GM23338 (cell line): ENCODE measurements around the gene GAB1. TPM values are rescaled to one million over a fixed set of nuclear protein-coding genes. Genes with fewer than 3 reads are reported as not detected.

Experiments used
- ATAC-seq: fragments of 200-7000 bp; cut with Tn5 transposase; 3 replicates; pipeline ENCODE4 v1.9.1; 2020
- DNase-seq: peaks from one replicate; pipeline ENCODE4 v3.0.0-alpha.2; 2015; ENCODE audit warnings: low spot score
- H2AFZ ChIP-seq: fragments of 200-600 bp; sonication (generic); 2 replicates; pipeline ENCODE4 v1.8.0; 2016; ENCODE audit warnings: antibody characterized with exemption, mild to moderate bottlenecking, moderate library complexity
- H3F3A ChIP-seq: fragments of 200-600 bp; sonication (generic); replicated peaks from 2 replicates; pipeline ENCODE4 v1.8.0; 2017; ENCODE audit warnings: antibody characterized with exemption, mixed run types, low read depth
- H3K27ac ChIP-seq: fragments of 200-600 bp; sonication (generic); 2 replicates; pipeline ENCODE4 v1.6.1; 2016; ENCODE audit warnings: low read depth
- H3K27me3 ChIP-seq: fragments of 200-600 bp; sonication (generic); 2 replicates; pipeline ENCODE4 v1.8.0; 2016; ENCODE audit warnings: mild to moderate bottlenecking, mixed run types, moderate library complexity; ENCODE audit not compliant: insufficient read depth
- H3K36me3 ChIP-seq: fragments of 200-600 bp; sonication (generic); 2 replicates; pipeline ENCODE4 v1.8.0; 2016; ENCODE audit warnings: mild to moderate bottlenecking; ENCODE audit not compliant: insufficient read depth
- H3K4me1 ChIP-seq: fragments of 200-600 bp; sonication (generic); 2 replicates; pipeline ENCODE4 v1.8.0; 2016; ENCODE audit warnings: mild to moderate bottlenecking, moderate library complexity; ENCODE audit not compliant: insufficient read depth
- H3K4me2 ChIP-seq: fragments of 200-600 bp; sonication (generic); 2 replicates; pipeline ENCODE4 v1.7.1; 2017; ENCODE audit warnings: mixed run types
- H3K4me3 ChIP-seq: fragments of 200-600 bp; sonication (generic); 2 replicates; pipeline ENCODE4 v1.6.1; 2016; ENCODE audit warnings: mixed run types
- H3K79me2 ChIP-seq: fragments of 200-600 bp; sonication (generic); replicated peaks from 2 replicates; pipeline ENCODE4 v1.8.0; 2017; ENCODE audit warnings: mild to moderate bottlenecking; ENCODE audit not compliant: insufficient read depth
- H3K9me2 ChIP-seq: fragments of 200-600 bp; sonication (generic); 2 replicates; pipeline ENCODE4 v1.8.0; 2017; ENCODE audit not compliant: insufficient read depth
- H4K20me1 ChIP-seq: fragments of 200-600 bp; sonication (generic); replicated peaks from 2 replicates; pipeline ENCODE4 v1.8.0; 2017; ENCODE audit warnings: mild to moderate bottlenecking; ENCODE audit not compliant: insufficient read depth
- H3K27ac Mint-ChIP-seq: 2 replicates; pipeline ENCODE4 v1.8.0; 2020; ENCODE audit warnings: inconsistent platforms, mild to moderate bottlenecking, moderate library complexity, mixed read lengths
- H3K27me3 Mint-ChIP-seq: 3 replicates; pipeline ENCODE4 v1.8.0; 2022; ENCODE audit warnings: low read depth, mild to moderate bottlenecking, moderate library complexity, mixed read lengths, inconsistent platforms; ENCODE audit not compliant: insufficient read depth, poor library complexity
- H3K36me3 Mint-ChIP-seq: 3 replicates; pipeline ENCODE4 v1.8.0; 2021; ENCODE audit warnings: low read depth, mild to moderate bottlenecking, inconsistent platforms, moderate library complexity, mixed read lengths
- H3K4me1 Mint-ChIP-seq: 3 replicates; pipeline ENCODE4 v1.8.0; 2020; ENCODE audit warnings: mild to moderate bottlenecking, inconsistent platforms, mixed read lengths
- H3K4me3 Mint-ChIP-seq: 3 replicates; pipeline ENCODE4 v1.8.0; 2021; ENCODE audit warnings: moderate library complexity, mild to moderate bottlenecking, inconsistent platforms, mixed read lengths
- H3K9me3 Mint-ChIP-seq: 3 replicates; pipeline ENCODE4 v1.8.0; 2020; ENCODE audit warnings: moderate library complexity, mild to moderate bottlenecking, inconsistent platforms, mixed read lengths
- CREB1 ChIP-seq: fragments of 250-450 bp; sonication (Bioruptor Pico); IDR thresholded peaks from 2 replicates; pipeline ENCODE4 v1.5.0; 2020; ENCODE audit warnings: low read depth, mild to moderate bottlenecking, moderate library complexity
- POLR2AphosphoS5 ChIP-seq: IDR thresholded peaks from 2 replicates; pipeline ENCODE4 v1.6.1; 2016; ENCODE audit warnings: antibody characterized with exemption, low read depth
- ZNF114 ChIP-seq: fragments of 250-450 bp; sonication (Bioruptor Pico); IDR thresholded peaks from 2 replicates; pipeline ENCODE4 v1.5.0; 2020; ENCODE audit warnings: mild to moderate bottlenecking, moderate library complexity
- ZNF331 ChIP-seq: fragments of 250-450 bp; sonication (Bioruptor Pico); IDR thresholded peaks from 2 replicates; pipeline ENCODE4 v1.5.0; 2020; ENCODE audit warnings: low read depth, mild to moderate bottlenecking, moderate library complexity
- ZNF462 ChIP-seq: fragments of 250-450 bp; sonication (Bioruptor Pico); IDR thresholded peaks from 2 replicates; pipeline ENCODE4 v1.5.0; 2020; ENCODE audit warnings: mild to moderate bottlenecking, moderate library complexity
- polyA plus RNA-seq: library from polyadenylated mRNA; unstranded; fragments of >200 nt; fragmentation: Nextera tagmentation; extraction: Ambion mirVana; gene quantifications from 2 replicates; pipeline ENCODE4 v1.2.1, GENCODE V29; 2016
- total RNA-seq: library from RNA; depleted of rRNA; stranded (reverse); fragments of >200 nt; shearing (Covaris generic); gene quantifications from 2 replicates; pipeline ENCODE4 v1.2.3, GENCODE V29; 2014
- TF ChIP-seq, protein P1 (sequence below): IDR thresholded peaks from 2 replicates; pipeline ENCODE4 v1.6.1; 2016; ENCODE audit warnings: antibody characterized with exemption

Gene GAB1
- total and polyA plus RNA-seq, 2 experiments from 2014 or later = 4.0 to 18.4 TPM

DNA sequence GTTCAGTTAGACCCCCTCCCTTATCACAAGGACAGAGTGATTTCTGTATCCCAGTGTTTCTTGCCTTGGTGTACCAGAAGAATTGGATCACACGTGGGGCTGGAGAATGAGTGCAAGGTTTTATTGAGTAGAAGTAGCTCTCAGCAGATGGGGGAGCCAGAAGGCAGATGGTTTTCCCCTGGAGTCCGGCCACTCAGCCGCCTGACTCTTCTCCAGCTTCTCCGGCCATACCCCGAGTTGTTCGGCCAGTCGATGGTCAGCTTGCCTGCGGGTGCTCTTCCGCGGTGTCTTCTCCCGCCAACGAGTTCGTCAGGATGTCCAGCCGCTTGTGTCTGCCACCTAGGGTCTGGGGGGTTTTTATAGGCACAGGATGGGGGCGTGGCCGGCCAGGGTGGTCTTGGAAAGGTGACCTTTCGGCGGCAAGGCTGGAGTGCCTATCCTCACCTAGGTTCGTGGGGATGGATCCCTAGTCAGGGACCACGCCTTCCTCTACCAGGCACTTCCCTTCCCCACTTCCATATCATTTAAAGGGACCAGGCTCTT, 14.5 kb downstream of the GAB1 start:
- ATAC-seq (peak; percentile 17; the same call in 2 of the 3 replicates), DNase-seq (no peak)
- Histone ChIP-seq H3K79me2 (peaks cover 41% of the 10 kb centered on the region), H3K27me3 (no peaks in the 10 kb centered on the region), H3K4me3 (no peak overlapping the region), H3K27ac (no peak overlapping the region), H3K9me2 (no peaks in the 10 kb centered on the region), H3K4me1 (peaks cover 52% of the 10 kb centered on the region), H3K36me3 (no peaks in the 10 kb centered on the region), H3K4me2 (0 out of 2 replicates have a peak overlapping the region, but pooled peaks have one; percentile 64), H2AFZ (no peak overlapping the region), H4K20me1 (no peaks in the 10 kb centered on the region; the same call in 1 of the 2 replicates), H3F3A (no peaks in the 10 kb centered on the region)
- Mint-ChIP-seq H3K4me3 (peak overlapping the region; percentile 28; the same call in 1 of the 3 replicates), H3K27ac (no peak overlapping the region), H3K36me3 (no peaks in the 10 kb centered on the region), H3K27me3 (peaks cover 3% of the 10 kb centered on the region), H3K4me1 (peaks cover 59% of the 10 kb centered on the region), H3K9me3 (no peaks in the 10 kb centered on the region; the same call in 2 of the 3 replicates)
- TF ChIP-seq ZNF331 (CRISPR knock-in tag) = no peak
- no peak for TF ChIP-seq ZNF462
- TF ChIP-seq ZNF114 (CRISPR knock-in tag) = no peak
- TF ChIP-seq POLR2AphosphoS5 = no peak
- TF ChIP-seq CREB1 (CRISPR knock-in tag) = no peak
- TF ChIP-seq, protein P1, sequence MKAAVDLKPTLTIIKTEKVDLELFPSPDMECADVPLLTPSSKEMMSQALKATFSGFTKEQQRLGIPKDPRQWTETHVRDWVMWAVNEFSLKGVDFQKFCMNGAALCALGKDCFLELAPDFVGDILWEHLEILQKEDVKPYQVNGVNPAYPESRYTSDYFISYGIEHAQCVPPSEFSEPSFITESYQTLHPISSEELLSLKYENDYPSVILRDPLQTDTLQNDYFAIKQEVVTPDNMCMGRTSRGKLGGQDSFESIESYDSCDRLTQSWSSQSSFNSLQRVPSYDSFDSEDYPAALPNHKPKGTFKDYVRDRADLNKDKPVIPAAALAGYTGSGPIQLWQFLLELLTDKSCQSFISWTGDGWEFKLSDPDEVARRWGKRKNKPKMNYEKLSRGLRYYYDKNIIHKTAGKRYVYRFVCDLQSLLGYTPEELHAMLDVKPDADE = no peak
